GM19238 (cell line): ENCODE data around the gene ADCYAP1R1.

Experiments used
- DNase-seq: peaks from one replicate; pipeline ENCODE4 v3.0.0; 2011; ENCODE audit warnings: low spot score; ENCODE audit not compliant: insufficient read length

The ADCYAP1R1 gene

DNA sequence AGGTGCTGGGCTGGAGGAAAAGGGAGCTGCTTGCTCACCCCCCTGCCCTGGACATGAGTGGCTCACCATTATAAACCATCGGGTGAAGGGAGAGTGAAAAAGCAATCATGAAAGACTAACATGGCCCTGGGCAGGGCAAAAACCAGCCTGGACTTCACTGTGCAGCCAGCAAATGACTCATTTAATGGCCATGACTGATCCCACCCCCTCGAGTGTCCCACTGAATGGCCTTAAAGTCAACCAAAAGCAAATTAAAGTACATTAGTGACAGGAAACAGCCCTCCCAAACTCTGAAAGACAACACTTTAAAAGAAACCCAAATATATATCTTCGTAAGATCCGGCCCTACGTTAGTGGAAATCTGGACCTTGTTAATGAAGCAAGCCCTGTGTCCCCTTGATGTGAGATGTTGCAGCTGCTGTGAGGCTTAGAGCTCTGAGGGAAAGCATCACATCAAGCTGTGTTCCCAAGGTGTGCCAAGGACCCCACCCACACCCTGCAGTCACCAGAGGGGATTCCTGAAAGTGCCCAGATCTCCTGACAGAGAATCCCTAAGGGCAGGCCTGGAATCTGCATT is 31.2 kb downstream of the ADCYAP1R1 start:
- DNase-seq: no peak

DNA sequence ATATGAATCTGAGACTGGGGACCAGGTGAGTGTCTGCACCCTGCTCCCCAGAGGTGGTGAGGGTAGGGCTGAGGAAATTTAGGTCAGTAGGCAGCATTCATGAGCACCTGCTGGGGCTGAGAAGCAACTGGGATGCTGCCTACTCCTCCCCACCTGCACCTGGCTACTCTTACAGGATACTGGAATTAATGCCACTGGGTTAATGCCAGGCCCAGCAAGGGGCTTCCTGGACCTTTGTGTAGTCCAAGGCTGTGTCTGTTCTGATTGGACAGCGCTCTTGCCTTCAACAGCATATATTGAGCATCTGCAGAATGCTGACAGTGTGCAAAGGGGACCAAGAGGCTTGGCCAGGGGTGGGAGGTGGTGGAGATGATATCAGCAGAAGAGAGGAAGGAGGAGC is 32.1 kb downstream of the ADCYAP1R1 start:
- no peak for DNase-seq

DNA sequence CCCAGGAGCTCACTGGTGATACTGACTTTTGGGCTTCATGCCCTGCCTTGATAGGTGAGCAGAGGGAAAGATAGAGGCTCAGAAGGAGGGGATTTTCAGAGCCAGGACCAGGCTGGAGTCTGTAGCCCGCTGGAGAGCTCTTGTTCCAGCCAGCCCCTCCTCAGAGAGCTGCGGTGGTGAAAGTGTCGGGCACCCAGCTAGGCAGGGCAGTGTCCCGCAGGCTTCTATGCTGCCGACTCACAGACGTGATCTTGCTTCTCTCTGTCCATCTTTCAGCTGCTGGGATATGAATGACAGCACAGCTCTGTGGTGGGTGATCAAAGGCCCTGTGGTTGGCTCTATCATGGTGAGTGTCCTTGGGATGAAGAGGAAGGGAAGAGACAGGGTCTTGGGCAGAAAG is 35.2 kb downstream of the ADCYAP1R1 start:
- no peak for DNase-seq

- DNase-seq: no peak
Measured at GRCh38 chr7:31091924-31092434, 39.9 kb downstream of the ADCYAP1R1 start.

- DNase-seq: no peak
Measured at GRCh38 chr7:31092606-31093005, 40.5 kb downstream of the ADCYAP1R1 start.

- DNase-seq: no peak
Measured at GRCh38 chr7:31093282-31093681, 41.2 kb downstream of the ADCYAP1R1 start.

DNA sequence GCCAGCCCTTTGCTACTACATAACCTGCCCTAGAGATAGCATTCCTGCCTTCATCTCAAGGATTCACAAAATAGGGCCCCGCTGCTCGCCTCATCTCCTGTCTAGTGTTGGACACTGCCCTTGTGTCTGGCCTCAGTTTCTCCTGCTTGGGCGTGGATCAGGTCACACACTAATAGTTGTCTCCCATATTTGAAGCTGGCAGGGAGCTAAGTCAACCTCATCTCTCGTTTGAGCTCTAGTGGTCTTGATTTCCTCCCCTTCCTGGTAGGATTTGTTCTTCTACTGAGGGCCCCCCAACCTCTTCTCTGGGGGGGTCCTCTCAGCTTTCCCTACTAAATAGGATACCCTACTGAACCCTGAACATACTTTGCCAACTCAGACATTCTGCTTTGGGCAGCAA is 42.2 kb downstream of the ADCYAP1R1 start:
- DNase-seq: no peak

GRCh38 chr7:31095286-31096197 is 43.4 kb downstream of the ADCYAP1R1 start:
- DNase-seq: no peak

DNA sequence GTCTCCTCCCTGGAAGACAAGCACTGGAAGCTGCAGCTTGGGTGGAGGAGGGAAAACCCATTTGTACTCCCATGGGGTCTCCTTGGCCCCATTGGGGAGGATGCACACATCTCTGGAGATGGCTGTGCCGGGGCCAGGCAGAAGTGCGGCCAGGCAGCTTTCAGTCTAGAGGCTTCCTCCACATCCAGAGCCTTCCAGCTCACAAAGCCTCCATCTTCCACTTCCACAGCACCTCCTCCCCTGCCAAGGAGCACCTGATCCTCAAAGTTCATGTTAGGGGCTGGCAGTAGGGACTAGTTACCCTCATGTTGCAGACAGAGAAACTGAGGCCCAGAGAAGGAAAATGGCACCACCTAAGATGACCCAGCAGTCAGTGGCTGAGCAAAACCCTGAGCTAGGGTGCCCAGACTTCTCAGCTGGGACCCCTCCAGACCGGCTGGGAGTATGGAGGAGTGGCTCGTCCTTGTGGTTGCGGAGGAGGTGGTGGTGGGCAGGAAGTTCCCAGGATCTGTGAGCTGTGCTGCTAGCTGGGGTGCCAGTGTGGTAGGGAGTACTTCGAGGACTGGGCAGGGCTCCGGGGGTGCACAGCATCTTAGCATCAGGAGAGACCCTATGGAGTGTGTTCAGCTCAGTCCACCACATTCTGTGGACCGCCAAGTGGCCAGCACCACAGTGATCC is 44.2 kb downstream of the ADCYAP1R1 start:
- DNase-seq: no peak

- DNase-seq: no peak
Measured at GRCh38 chr7:31096877-31097258, 44.8 kb downstream of the ADCYAP1R1 start.

- DNase-seq: no peak
Measured at GRCh38 chr7:31098642-31099360, 46.7 kb downstream of the ADCYAP1R1 start.

- DNase-seq: no peak
Measured at GRCh38 chr7:31099451-31100444, 47.6 kb downstream of the ADCYAP1R1 start.

- no peak for DNase-seq
Measured at GRCh38 chr7:31100445-31100844, 48.3 kb downstream of the ADCYAP1R1 start.

GRCh38 chr7:31100871-31101270 is 48.8 kb downstream of the ADCYAP1R1 start:
- no peak for DNase-seq

DNA sequence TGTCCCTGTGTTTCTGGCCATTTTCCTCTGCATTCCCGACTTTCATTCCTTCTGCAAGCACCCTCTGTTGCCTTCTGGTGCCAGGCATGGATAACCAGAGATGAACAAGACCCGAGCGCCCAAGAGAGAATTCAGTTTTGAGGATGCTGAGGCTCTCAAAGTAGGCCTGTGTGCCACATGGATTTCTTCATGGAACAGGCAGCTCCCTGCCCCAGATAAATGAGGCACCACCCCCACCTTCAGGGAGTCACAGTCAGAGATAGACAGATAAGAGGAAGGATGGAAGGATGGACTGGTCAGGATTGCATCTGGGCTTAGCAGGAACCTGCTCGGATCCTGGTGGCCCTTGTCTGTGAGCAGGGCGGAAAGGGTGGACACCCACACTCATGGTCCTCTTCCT is 49.4 kb downstream of the ADCYAP1R1 start:
- DNase-seq: no peak

- no peak for DNase-seq
Measured at GRCh38 chr7:31102151-31102972, 50.3 kb downstream of the ADCYAP1R1 start.

DNA sequence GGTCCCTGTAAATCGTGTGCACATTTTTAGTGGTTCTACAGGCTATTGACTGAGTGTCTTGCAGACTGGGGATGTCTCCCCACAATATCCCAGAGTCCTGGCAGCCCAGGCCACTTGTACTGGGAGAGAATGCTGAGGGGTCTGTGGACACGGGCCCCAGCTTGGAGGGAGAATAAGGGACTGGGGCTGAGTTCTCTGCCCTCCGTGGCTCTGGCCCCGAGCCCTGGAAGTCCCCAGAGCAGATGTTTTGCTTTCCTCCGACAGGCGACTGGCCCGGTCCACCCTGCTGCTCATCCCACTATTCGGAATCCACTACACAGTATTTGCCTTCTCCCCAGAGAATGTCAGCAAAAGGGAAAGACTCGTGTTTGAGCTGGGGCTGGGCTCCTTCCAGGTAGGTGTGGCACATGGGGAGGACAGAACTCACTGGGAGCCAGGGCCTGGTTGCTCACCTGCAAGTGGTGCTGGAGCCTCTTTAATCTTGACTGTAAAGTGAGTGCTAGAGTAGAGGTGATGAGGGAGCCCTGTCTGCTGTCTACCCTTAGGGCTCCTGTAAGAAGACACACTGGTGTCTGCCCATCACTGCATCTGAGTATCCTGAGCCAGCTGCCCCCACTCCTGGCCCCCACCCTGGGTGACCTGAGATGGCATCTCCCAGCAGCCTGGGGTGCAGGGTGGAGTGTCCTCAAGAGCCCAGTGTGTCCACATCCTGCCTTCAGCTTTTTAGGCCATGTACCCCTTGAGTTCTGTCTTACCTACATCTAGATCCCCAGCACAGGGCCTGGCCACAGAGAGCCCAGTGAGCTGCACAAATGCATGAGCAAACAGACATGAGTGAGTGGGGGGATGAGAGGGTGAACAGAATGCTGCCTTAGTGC is 51.1 kb downstream of the ADCYAP1R1 start:
- DNase-seq: no peak
